HG03575 (cell line): ENCODE data around the gene ANP32E.

ENCODE experiments used
- ATAC-seq: cut with Tn5 transposase; IDR thresholded peaks from one replicate; pipeline ENCODE4 v1.9.1; 2021; ENCODE audit not compliant: unreplicated experiment, insufficient number of reproducible peaks, low FRiP score; ENCODE audit errors: extremely low read depth

ANP32E gene

DNA sequence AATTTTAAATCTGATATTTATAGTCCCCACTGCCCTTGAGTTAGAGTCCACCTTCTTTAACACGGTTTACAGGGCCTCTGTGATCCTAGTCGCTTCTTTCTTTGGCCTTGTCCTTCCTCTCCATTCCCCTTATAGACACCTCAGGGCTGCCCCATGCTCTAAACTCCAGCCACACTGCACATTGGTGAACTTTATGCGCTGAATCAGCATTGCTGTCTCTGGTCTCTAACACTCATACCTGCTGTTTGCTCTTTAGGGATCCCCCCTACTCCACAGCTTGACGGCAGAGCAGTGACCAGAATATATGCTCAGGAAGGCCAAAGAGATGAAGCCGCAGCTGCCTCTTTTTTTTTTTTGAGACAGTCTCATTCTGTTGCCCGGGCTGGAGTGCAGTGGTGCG lies 56.0 kb downstream of the ANP32E start:
- no peak for ATAC-seq

DNA sequence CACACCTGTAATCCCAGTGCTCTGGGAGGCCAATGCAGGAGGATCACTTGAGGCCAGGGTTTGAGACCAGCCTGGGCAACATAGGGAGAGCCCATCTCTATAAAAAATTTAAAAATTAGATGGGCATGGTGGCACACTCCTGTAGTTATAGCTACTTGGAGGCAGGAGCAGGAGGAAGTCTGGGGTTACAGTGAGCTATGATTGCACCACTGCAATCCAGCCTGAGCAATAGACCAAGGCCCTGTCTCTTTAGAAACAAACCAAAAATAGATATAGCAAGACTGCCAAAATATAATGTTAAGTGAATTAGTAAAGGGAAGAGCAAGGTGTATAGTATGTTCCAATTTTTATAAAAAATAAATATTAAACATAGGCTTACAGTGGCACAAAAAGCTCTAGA lies 57.4 kb downstream of the ANP32E start:
- ATAC-seq, result no peak

DNA sequence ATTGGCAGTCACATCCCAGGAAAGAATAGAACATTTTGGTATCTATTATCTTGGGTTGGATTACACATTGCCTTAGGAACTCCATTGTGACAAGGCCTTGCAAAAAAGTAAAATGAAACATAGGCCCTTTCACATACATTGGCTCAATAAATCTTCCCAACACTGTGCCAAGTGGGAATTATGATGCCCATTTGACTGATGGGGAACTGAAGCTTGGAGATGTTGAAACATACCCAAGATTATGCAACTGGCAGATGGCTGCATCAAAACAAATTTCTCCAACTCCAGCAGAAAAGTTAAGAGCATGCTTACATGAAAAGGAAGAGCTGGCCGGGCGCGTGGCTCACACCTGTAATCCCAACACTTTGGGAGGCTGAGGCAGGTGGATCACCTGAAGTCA lies 59.3 kb downstream of the ANP32E start:
- no peak for ATAC-seq

DNA sequence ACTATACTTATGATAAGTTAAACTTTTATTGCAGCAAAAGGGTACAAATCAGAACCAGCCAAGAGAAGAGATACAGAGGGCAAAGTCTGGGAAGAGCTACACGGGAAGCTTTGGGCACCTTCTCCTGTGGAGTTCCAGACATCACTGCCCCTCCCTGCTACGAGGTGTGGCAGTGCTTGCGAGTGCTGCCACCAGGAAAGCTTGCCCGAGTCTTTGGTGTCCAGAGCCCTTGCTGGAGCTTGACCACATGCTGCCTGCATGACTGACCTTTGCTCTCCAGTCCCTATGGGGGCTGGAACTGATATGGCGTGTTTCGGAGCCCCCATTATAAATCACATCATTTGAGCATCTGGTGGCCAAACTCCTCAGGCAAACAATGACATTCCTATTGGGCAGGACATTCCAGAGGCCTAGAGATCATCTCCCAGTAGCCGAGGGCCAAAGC lies 62.7 kb downstream of the ANP32E start:
- ATAC-seq, result no peak

DNA sequence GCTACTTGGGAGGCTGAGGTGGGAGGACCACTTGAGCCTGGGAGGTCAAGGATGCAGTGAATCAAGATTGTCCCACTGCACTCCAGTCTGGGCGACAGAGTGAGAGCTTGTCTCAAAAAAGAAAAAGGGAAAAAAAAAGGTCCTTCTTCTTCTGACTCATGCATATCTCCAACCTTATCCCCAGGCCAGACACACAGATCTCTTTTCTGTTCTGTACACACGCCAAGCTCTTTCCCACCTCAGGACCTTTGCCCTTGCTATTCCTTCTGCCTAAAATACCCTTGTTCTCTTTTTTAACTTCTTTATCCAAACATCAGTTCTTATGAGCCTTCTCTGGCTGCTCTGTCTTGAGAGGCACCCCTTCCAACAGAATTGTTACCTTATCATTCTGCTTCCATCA lies 64.1 kb downstream of the ANP32E start:
- ATAC-seq, result no peak

DNA sequence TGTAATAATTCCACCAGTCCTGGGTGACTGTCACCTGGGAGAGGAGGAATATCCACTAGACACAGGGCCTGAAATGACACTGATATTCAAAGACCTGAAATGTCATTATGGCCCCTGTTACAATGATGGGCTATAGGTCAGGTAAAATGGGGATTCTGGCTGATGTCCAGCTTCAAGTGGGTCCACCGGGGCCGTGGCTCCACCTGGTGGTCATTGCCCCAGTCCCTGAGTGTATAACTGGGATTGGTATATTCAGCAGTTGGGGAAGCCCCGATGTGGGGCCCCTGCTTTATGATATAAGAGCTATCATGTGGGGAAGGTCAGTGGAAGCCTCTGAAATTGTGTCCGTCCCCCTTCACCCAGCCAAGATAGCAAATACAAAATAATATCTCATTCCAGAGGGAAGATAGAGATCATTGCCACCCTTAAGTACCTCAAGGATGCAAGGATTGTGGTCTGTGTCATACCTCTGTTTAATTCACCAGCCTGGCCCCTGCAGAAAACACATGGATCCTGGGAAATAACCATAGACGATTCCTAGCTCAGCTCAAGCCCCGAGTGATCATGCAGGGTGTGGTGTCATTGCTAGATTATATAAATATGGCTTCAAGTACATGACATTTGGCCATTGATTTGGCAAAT lies 66.8 kb downstream of the ANP32E start:
- no peak for ATAC-seq
